B cell (primary cell): ENCODE data around the gene MUC6. TPM values are rescaled to one million over a fixed set of nuclear protein-coding genes. Genes with fewer than 3 reads are reported as not detected.

Experiments
- ATAC-seq: fragments of 200-7000 bp; cut with Tn5 transposase; one replicate; pipeline ENCODE4 v1.10.0; 2021; ENCODE audit warnings: low read depth, mild to moderate bottlenecking, moderate number of reproducible peaks, moderate library complexity
- CTCF ChIA-PET: fragments of 350-600 bp; sonication (Branson Sonifier 250); formaldehyde crosslinking; loops from one replicate; lab custom pipeline; 2021; ENCODE audit warnings: antibody characterized with exemption, inconsistent platforms; lab: Charles Lee
- POLR2A ChIA-PET: fragments of 350-600 bp; sonication (Branson Sonifier 250); formaldehyde crosslinking; loops from one replicate; lab custom pipeline; 2021; ENCODE audit warnings: antibody characterized with exemption; lab: Charles Lee
- DNase-seq: peaks from one replicate; pipeline ENCODE4 v3.0.0; 2013
- H2AFZ ChIP-seq: 2 replicates; pipeline ENCODE4 v1.6.1; 2012; ENCODE audit warnings: mild to moderate bottlenecking, low read depth, low read length; ENCODE audit not compliant: insufficient read depth, poor library complexity, severe bottlenecking
- H3K27ac ChIP-seq, 2 donors: 1 replicate in 1 of 2; 2 replicates in 1 of 2; pipeline ENCODE4 v1.5.1; 2012 to 2013; ENCODE audit warnings: low read length in 2 of 2, mild to moderate bottlenecking in 2 of 2, moderate library complexity in 1 of 2
- H3K27me3 ChIP-seq, 4 experiments: fragments of 200-600 bp in 1 of 4; sonication (generic) in 1 of 4; replicated peaks in 1 of 4; 1 replicate in 2 of 4; 2 replicates in 2 of 4; pipeline versions ENCODE4 v1.6.1 to v1.7.0; 2013 to 2016; ENCODE audit warnings: low read length in 3 of 4, mild to moderate bottlenecking in 2 of 4, mixed read lengths in 1 of 4, moderate library complexity in 1 of 4; ENCODE audit not compliant: insufficient read depth in 4 of 4, control insufficient read depth in 3 of 4; ENCODE audit errors: control extremely low read depth in 1 of 4
- H3K36me3 ChIP-seq, 2 experiments: replicated peaks in 1 of 2; 1 replicate in 1 of 2; 2 replicates in 1 of 2; pipeline versions ENCODE4 v1.6.1 to v1.7.1; 2013; ENCODE audit warnings: low read length in 1 of 2; ENCODE audit not compliant: insufficient read depth in 2 of 2, control insufficient read depth in 1 of 2; ENCODE audit errors: control extremely low read depth in 1 of 2, extremely low read depth in 1 of 2
- H3K4me1 ChIP-seq, 2 donors: fragments of 200-600 bp in 1 of 2; sonication (generic) in 1 of 2; 1 replicate in 1 of 2; 2 replicates in 1 of 2; pipeline versions ENCODE4 v1.5.1 to v1.6.1; 2013 to 2017; ENCODE audit warnings: low read length in 2 of 2; ENCODE audit not compliant: control insufficient read depth in 2 of 2, insufficient read depth in 2 of 2
- H3K4me2 ChIP-seq: replicated peaks from 2 replicates; pipeline ENCODE3; 2012; ENCODE audit warnings: mild to moderate bottlenecking, low read depth, low read length; ENCODE audit not compliant: poor library complexity, severe bottlenecking
- H3K4me3 ChIP-seq, 5 experiments: fragments of 200-600 bp in 1 of 5; sonication (generic) in 1 of 5; 1 replicate in 3 of 5; 2 replicates in 2 of 5; pipeline versions ENCODE4 v1.5.1 to v1.7.0; 2011 to 2016; ENCODE audit warnings: low read length in 4 of 5, mild to moderate bottlenecking in 4 of 5, low read depth in 2 of 5, control low read depth in 1 of 5, moderate library complexity in 1 of 5; ENCODE audit not compliant: insufficient read depth in 1 of 5; ENCODE audit errors: control extremely low read depth in 1 of 5, extremely low read depth in 1 of 5
- H3K79me2 ChIP-seq: fragments of 200-600 bp; sonication (generic); one replicate; pipeline ENCODE4 v1.6.0; 2016; ENCODE audit warnings: low read length; ENCODE audit not compliant: control insufficient read depth, insufficient read depth
- H3K9ac ChIP-seq: fragments of 200-600 bp; sonication (generic); 2 replicates; pipeline ENCODE4 v1.6.1; 2017; ENCODE audit warnings: mild to moderate bottlenecking, low read length, moderate library complexity
- H3K9me3 ChIP-seq, 3 donors: one replicate each; pipeline versions ENCODE4 v1.6.1 to v1.7.1; 2013; ENCODE audit warnings: low read length in 2 of 3; ENCODE audit not compliant: control insufficient read depth in 2 of 3, insufficient read depth in 1 of 3; ENCODE audit errors: control extremely low read depth in 1 of 3
- H4K20me1 ChIP-seq: 2 replicates; pipeline ENCODE4 v1.6.0; 2012; ENCODE audit warnings: mild to moderate bottlenecking, low read length; ENCODE audit not compliant: insufficient read depth, control insufficient read depth, poor library complexity, severe bottlenecking
- H3K27ac Mint-ChIP-seq: one replicate; pipeline ENCODE4 v1.8.0; 2021; ENCODE audit warnings: mixed read lengths
- H3K27me3 Mint-ChIP-seq: one replicate; pipeline ENCODE4 v1.8.0; 2021; ENCODE audit warnings: mixed read lengths
- H3K4me1 Mint-ChIP-seq: one replicate; pipeline ENCODE4 v1.8.0; 2021; ENCODE audit warnings: mixed read lengths
- H3K4me3 Mint-ChIP-seq: one replicate; pipeline ENCODE4 v1.8.0; 2021; ENCODE audit warnings: mixed read lengths
- H3K9me3 Mint-ChIP-seq: one replicate; pipeline ENCODE4 v1.8.0; 2022; ENCODE audit warnings: mixed read lengths; ENCODE audit not compliant: insufficient read depth
- CTCF ChIP-seq: fragments of 200-600 bp; IDR thresholded peaks from one replicate; pipeline ENCODE4 v1.8.0; 2022; ENCODE audit warnings: antibody characterized with exemption, mild to moderate bottlenecking
- EZH2 ChIP-seq: IDR thresholded peaks from 2 replicates; pipeline ENCODE4 v1.6.1; 2012; ENCODE audit warnings: borderline replicate concordance, low read depth, mild to moderate bottlenecking, moderate library complexity, low read length; ENCODE audit not compliant: insufficient read depth, poor library complexity, severe bottlenecking
- WGBS: methylation state at CpG from one replicate; pipeline ENCODE4 v1.1.5; 2013; ENCODE audit warnings: missing lambda C conversion rate; ENCODE audit not compliant: insufficient coverage; 5-methylcytosine and 5-hydroxymethylcytosine counted together
- intact Hi-C: fragments of 100-400 bp; cut with micrococcal nuclease; formaldehyde crosslinking; loops from one replicate; pipeline ENCODE4 v1.10.0; 2022
- polyA plus RNA-seq: library from polyadenylated mRNA; depleted of rRNA; stranded (reverse); fragments of >200 nt; gene quantifications from 2 replicates; pipeline ENCODE4 v1.2.3, GENCODE V29; 2012
- total RNA-seq, 2 donors: library from RNA; stranded (reverse); fragments of 120-200 nt in 1 of 2; gene quantifications; 1 replicate in 1 of 2; 2 replicates in 1 of 2; pipeline versions ENCODE4 v1.2.3 to v1.2.4, GENCODE V29; 2013 to 2022

MUC6 gene
- total and polyA plus RNA-seq, 2 donors (not counting 1 experiment from before 2014, with no cell fraction given), result not detected

DNA sequence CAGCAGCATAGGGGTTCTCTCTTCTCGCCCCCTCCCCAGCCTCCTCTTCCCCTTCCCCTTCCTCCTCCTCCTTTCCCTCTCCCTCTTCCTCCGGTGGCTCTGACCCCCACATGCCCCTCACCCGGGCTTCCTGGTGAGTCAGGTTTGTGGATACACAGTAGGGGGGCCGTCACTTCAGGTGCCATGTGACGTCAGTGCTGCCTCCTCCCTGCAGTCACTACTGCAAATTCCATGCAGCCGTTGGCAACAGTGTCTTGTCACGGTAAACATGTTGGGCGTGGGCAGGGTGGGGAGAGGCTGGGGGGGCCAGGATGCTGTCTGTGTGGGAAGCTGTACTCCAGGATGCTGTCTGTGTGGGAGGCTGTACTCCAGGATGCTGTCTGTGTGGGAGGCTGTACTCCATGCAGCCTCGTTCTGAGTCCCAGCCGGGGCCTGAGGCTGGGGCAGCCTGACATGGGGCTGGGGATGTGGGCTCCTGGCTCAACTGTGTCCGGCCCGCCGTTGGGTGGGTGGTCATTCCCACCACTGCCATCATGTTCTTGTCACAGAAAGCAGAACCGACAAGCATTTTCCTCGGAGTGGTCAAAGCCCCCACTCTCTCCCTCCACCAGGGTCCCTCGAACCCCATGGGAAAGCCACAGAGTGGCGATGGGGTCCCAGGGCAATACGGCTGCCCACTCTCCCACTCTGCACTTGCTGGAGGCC is 35.8 kb upstream of the MUC6 start:
- no peaks in the 10 kb centered on the region for H3K36me3 ChIP-seq
- intact Hi-C loops, result no loop called here
- DNase-seq, result no peak
- H3K4me1 ChIP-seq, result no peaks in the 10 kb centered on the region
- no peak for TF ChIP-seq EZH2
- no peak for TF ChIP-seq CTCF
- peaks cover 0 to 2% (median under 1%) of the 10 kb centered on the region in 4 experiments for H3K27me3 ChIP-seq
- no peak overlapping the region for H3K27ac ChIP-seq
- H3K4me3 Mint-ChIP-seq, result no peak overlapping the region
- H3K9me3 ChIP-seq, result no peaks in the 10 kb centered on the region
- ATAC-seq, result no peak
- H4K20me1 ChIP-seq, result no peaks in the 10 kb centered on the region
- H3K4me3 ChIP-seq, result no peak overlapping the region
- ChIA-PET CTCF (no interaction called here), POLR2A (no interaction called here)
- no peak overlapping the region for H3K9ac ChIP-seq
- H3K79me2 ChIP-seq, result no peaks in the 10 kb centered on the region
- H3K27ac Mint-ChIP-seq, result no peak overlapping the region
- no peak overlapping the region for H2AFZ ChIP-seq
- H3K4me1 Mint-ChIP-seq, result no peaks in the 10 kb centered on the region
- 88% methylated on average over 15 of the region's 18 CpGs for WGBS
- H3K4me2 ChIP-seq, result no peak overlapping the region
- peaks cover 9% of the 10 kb centered on the region for H3K27me3 Mint-ChIP-seq
- no peaks in the 10 kb centered on the region for H3K9me3 Mint-ChIP-seq

DNA sequence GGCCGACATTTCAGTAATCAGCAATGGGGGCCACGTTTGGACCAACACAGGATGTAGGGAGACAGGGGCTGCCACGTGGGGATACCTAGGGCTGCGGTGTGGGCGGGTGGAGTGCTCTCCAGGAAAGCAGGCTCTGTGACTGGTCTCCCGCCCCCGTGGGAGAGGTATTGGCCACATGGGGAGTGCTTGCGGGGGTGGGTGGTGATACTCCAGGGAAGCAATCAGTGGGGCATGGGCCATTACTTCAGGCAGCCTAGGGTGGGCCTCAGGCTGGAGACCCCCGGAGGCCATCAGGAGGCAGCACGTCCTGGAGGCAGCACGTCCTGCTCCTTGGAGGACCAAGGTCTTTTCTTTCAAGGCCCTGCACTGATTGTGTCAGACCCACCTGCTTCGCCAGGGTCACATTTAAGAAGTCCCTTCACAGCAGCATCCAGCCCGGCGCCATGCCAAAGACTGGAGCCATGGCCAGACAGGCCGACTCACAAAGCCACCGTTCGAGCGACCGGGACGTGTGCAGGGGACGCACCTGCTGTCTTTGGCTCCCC is 35.1 kb upstream of the MUC6 start:
- Histone ChIP-seq H3K36me3 (no peaks in the 10 kb centered on the region), H3K9me3 (no peaks in the 10 kb centered on the region), H3K4me1 (no peaks in the 10 kb centered on the region), H2AFZ (no peak overlapping the region), H3K4me2 (no peak overlapping the region), H3K9ac (no peak overlapping the region), H3K4me3 (no peak overlapping the region), H3K27ac (no peak overlapping the region), H3K27me3 (peaks cover 0 to 2% (median under 1%) of the 10 kb centered on the region in 4 experiments), H4K20me1 (no peaks in the 10 kb centered on the region), H3K79me2 (no peaks in the 10 kb centered on the region)
- TF ChIP-seq CTCF, result no peak
- no peak for TF ChIP-seq EZH2
- no peak overlapping the region for H3K4me3 Mint-ChIP-seq
- ChIA-PET CTCF (no interaction called here), POLR2A (no interaction called here)
- WGBS, result 90% methylated on average over 21 of the region's 21 CpGs
- H3K9me3 Mint-ChIP-seq, result no peaks in the 10 kb centered on the region
- DNase-seq (no peak), ATAC-seq (no peak)
- H3K27me3 Mint-ChIP-seq, result peaks cover 10% of the 10 kb centered on the region
- no peaks in the 10 kb centered on the region for H3K4me1 Mint-ChIP-seq
- no peak overlapping the region for H3K27ac Mint-ChIP-seq
- intact Hi-C loops, result no loop called here
